Gastrocnemius medialis (tissue), 4 donors: ENCODE data around the gene TAS2R41.

Experiments
- POLR2A ChIP-seq, 2 donors: fragments of 450-650 bp; IDR thresholded peaks; one replicate each; pipeline ENCODE4 v1.6.1; 2017; ENCODE audit warnings: antibody characterized with exemption in 2 of 2, mild to moderate bottlenecking in 2 of 2, moderate library complexity in 2 of 2
- TF ChIP-seq, protein P1 (sequence below), 5 experiments: fragments of 450-650 bp in 3 of 5; fragments of 200-600 bp in 2 of 5; sonication (generic) in 2 of 5; IDR thresholded peaks in 4 of 5; conservative IDR thresholded peaks in 1 of 5; 1 replicate in 4 of 5; 2 replicates in 1 of 5; pipeline ENCODE4 v1.5.1; 2016 to 2019; ENCODE audit warnings: antibody characterized with exemption in 5 of 5, mild to moderate bottlenecking in 3 of 5, moderate library complexity in 3 of 5

DNA sequence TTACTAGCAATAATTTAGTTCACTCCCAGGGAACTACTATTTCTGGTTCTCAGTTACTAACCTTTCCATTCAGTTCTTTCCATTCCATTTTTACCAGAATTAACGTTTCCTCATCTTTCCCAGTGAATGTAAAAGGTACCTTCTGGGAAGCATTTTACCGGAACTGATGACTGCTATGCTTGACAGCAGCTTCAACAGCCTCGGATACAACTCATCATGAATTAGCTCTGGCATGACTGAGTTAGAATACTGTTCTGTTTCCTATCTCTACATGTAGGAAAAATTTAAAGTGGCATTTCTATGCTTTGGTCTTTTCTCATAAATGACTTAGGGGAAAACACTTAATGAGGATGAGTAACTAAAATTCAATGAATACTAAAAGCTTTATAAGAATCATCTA lies 18.6 kb downstream of the TAS2R41 start:
- TF ChIP-seq, protein P1, sequence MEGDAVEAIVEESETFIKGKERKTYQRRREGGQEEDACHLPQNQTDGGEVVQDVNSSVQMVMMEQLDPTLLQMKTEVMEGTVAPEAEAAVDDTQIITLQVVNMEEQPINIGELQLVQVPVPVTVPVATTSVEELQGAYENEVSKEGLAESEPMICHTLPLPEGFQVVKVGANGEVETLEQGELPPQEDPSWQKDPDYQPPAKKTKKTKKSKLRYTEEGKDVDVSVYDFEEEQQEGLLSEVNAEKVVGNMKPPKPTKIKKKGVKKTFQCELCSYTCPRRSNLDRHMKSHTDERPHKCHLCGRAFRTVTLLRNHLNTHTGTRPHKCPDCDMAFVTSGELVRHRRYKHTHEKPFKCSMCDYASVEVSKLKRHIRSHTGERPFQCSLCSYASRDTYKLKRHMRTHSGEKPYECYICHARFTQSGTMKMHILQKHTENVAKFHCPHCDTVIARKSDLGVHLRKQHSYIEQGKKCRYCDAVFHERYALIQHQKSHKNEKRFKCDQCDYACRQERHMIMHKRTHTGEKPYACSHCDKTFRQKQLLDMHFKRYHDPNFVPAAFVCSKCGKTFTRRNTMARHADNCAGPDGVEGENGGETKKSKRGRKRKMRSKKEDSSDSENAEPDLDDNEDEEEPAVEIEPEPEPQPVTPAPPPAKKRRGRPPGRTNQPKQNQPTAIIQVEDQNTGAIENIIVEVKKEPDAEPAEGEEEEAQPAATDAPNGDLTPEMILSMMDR (IDR thresholded peaks at IDR 0.05 in 4 of 5, conservative IDR thresholded peaks at IDR 0.05 in 1 of 5) = no peak
- TF ChIP-seq POLR2A (IDR thresholded peaks at IDR 0.05) = no peak
